ENCODE data around the gene PERM1. TPM values are rescaled to one million over a fixed set of nuclear protein-coding genes. Genes with fewer than 3 reads are reported as not detected.

PERM1 gene
- total RNA-seq, 1 experiment from 2014 or later, result 0.39 TPM

DNA sequence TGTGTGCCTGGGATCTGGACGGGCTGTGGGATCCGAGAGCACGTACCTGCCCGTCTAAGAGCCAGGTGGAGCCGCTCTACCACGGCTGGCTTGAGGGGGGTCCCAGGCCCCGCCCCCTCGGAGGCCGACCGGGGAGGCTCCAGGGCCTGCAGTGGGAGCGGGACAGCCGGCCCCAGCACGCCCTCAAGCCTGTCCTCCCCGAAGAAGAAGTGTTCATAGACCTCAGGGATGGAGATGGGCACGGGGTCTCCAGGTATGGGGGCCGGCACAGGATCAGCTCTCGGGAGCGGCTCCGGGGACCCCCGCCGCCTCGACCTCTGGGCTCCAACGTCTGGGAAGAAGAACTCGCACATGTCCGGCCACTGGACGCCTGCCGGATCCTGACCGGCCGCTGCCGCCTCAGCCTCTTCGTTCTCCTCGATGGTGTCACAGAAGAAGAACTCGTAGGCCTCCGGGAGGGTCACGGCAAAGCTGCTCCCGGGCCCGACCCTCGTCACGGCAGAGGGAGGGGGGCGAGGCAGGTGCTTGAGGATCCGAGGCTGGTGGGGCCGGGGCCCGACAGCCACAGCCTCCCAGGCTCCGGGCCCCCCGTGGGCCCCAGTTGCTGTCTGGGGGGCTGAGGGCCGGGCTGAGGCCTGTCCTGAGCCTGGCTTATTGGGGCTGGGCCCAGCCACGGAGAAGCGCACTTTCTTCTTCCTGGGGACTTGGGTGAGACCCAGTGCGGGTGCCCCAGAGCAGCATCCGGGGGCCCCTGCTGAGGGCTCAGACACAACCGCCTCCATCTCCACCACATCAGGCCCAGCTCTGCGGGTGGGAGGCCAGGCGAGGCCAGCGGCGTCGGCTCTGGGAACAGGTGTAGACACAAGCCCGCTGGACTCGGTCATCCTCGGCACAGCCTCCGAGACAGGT lies 2.8 kb downstream of the PERM1 start:
- no peak for DNase-seq (ENCODE audit: low read depth, low spot score)
- ATAC-seq, result no peak
- BruUV-seq (replicated peaks), result no TSS peak
- no peaks in the 10 kb centered on the region for H3K36me3 ChIP-seq (ENCODE audit: control insufficient read depth in 1 of 2, insufficient read depth in 2 of 2, low read length in 2 of 2)
- no peaks in the 10 kb centered on the region for H4K20me1 ChIP-seq (ENCODE audit: insufficient read depth)
- no peak for TF ChIP-seq MAX (IDR thresholded peaks at IDR 0.05)
- no peak for TF ChIP-seq ZFX (IDR thresholded peaks at IDR 0.05)
- TF ChIP-seq TCF7L2 (IDR thresholded peaks at IDR 0.05; ENCODE audit: borderline replicate concordance, extremely low read depth, insufficient read depth, insufficient read length), result no peak
- TF ChIP-seq, protein P1, sequence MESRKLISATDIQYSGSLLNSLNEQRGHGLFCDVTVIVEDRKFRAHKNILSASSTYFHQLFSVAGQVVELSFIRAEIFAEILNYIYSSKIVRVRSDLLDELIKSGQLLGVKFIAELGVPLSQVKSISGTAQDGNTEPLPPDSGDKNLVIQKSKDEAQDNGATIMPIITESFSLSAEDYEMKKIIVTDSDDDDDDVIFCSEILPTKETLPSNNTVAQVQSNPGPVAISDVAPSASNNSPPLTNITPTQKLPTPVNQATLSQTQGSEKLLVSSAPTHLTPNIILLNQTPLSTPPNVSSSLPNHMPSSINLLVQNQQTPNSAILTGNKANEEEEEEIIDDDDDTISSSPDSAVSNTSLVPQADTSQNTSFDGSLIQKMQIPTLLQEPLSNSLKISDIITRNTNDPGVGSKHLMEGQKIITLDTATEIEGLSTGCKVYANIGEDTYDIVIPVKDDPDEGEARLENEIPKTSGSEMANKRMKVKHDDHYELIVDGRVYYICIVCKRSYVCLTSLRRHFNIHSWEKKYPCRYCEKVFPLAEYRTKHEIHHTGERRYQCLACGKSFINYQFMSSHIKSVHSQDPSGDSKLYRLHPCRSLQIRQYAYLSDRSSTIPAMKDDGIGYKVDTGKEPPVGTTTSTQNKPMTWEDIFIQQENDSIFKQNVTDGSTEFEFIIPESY (IDR thresholded peaks at IDR 0.05; ENCODE audit: extremely low read depth, insufficient replicate concordance, low read length), result no peak
- TF ChIP-seq, protein P2, sequence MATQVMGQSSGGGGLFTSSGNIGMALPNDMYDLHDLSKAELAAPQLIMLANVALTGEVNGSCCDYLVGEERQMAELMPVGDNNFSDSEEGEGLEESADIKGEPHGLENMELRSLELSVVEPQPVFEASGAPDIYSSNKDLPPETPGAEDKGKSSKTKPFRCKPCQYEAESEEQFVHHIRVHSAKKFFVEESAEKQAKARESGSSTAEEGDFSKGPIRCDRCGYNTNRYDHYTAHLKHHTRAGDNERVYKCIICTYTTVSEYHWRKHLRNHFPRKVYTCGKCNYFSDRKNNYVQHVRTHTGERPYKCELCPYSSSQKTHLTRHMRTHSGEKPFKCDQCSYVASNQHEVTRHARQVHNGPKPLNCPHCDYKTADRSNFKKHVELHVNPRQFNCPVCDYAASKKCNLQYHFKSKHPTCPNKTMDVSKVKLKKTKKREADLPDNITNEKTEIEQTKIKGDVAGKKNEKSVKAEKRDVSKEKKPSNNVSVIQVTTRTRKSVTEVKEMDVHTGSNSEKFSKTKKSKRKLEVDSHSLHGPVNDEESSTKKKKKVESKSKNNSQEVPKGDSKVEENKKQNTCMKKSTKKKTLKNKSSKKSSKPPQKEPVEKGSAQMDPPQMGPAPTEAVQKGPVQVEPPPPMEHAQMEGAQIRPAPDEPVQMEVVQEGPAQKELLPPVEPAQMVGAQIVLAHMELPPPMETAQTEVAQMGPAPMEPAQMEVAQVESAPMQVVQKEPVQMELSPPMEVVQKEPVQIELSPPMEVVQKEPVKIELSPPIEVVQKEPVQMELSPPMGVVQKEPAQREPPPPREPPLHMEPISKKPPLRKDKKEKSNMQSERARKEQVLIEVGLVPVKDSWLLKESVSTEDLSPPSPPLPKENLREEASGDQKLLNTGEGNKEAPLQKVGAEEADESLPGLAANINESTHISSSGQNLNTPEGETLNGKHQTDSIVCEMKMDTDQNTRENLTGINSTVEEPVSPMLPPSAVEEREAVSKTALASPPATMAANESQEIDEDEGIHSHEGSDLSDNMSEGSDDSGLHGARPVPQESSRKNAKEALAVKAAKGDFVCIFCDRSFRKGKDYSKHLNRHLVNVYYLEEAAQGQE (IDR thresholded peaks at IDR 0.05; ENCODE audit: low read depth), result no peak
- TF ChIP-seq, protein P3, sequence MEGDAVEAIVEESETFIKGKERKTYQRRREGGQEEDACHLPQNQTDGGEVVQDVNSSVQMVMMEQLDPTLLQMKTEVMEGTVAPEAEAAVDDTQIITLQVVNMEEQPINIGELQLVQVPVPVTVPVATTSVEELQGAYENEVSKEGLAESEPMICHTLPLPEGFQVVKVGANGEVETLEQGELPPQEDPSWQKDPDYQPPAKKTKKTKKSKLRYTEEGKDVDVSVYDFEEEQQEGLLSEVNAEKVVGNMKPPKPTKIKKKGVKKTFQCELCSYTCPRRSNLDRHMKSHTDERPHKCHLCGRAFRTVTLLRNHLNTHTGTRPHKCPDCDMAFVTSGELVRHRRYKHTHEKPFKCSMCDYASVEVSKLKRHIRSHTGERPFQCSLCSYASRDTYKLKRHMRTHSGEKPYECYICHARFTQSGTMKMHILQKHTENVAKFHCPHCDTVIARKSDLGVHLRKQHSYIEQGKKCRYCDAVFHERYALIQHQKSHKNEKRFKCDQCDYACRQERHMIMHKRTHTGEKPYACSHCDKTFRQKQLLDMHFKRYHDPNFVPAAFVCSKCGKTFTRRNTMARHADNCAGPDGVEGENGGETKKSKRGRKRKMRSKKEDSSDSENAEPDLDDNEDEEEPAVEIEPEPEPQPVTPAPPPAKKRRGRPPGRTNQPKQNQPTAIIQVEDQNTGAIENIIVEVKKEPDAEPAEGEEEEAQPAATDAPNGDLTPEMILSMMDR (IDR thresholded peaks at IDR 0.05 in 2 of 3, conservative IDR thresholded peaks at IDR 0.05 in 1 of 3; ENCODE audit: borderline replicate concordance in 1 of 3, insufficient read depth in 1 of 3, low read depth in 2 of 3, low read length in 2 of 3), result no peak
- TF ChIP-seq EGR1 (IDR thresholded peaks at IDR 0.05; ENCODE audit: low read depth), result no peak
- no peak for TF ChIP-seq EZH2 (IDR thresholded peaks at IDR 0.05)
- no peak for TF ChIP-seq JUND (IDR thresholded peaks at IDR 0.05)
- TF ChIP-seq EZH2phosphoT487 (IDR thresholded peaks at IDR 0.05; ENCODE audit: borderline replicate concordance), result no peak
- no peak for TF ChIP-seq SIN3A (IDR thresholded peaks at IDR 0.05; ENCODE audit: low read depth)
- no peak for TF ChIP-seq CBX3 (IDR thresholded peaks at IDR 0.05; ENCODE audit: low read depth)
- H3K4me2 ChIP-seq (ENCODE audit: low read length), result no peak overlapping the region
- no peak overlapping the region for H3K9ac ChIP-seq (ENCODE audit: low read length)
- no peaks in the 10 kb centered on the region for H3K27me3 ChIP-seq (ENCODE audit: insufficient read depth, low read length)
- H3K4me3 ChIP-seq (replicated peaks in 1 of 2; ENCODE audit: low read depth in 1 of 2, low read length in 2 of 2), result no peak overlapping the region
- H3K9me3 ChIP-seq (ENCODE audit: control insufficient read depth in 1 of 2, insufficient read depth in 1 of 2, low read depth in 1 of 2, low read length in 2 of 2), result no peaks in the 10 kb centered on the region
- POLR2A ChIA-PET, result no interaction called here
- H3K27ac ChIP-seq (ENCODE audit: low read depth, low read length), result no peak overlapping the region
- intact Hi-C loops (cut with micrococcal nuclease), result loop anchor here (5.0 kb wide), 1 partner anchor 138 kb away; the partner anchor contains the start of gene C1orf159
- no peak overlapping the region for H2AFZ ChIP-seq (ENCODE audit: low read depth, low read length, poor library complexity, severe bottlenecking)
- peaks cover 10 to 22% of the 10 kb centered on the region in 2 experiments for H3K4me1 ChIP-seq (ENCODE audit: control insufficient read depth in 1 of 2, insufficient read depth in 2 of 2, low read length in 2 of 2)
- H3K79me2 ChIP-seq (ENCODE audit: insufficient read depth, low read length), result no peaks in the 10 kb centered on the region
- CTCF ChIA-PET, result no interaction called here
- H3K9me2 ChIP-seq (ENCODE audit: insufficient read depth), result no peaks in the 10 kb centered on the region
- RAD21 ChIA-PET (ENCODE audit: low non-redundant PET in 1 of 2, low total read pairs in 2 of 2, uncharacterized antibody in 2 of 2, unreplicated experiment in 2 of 2), result no interaction called here

Data from HCT116 (cell line).